Erythroblast (primary cell): ENCODE results near the gene MED13L.

Experiments used
- GATA1 ChIP-seq: IDR thresholded peaks from 2 replicates; pipeline ENCODE4 v1.6.1; 2011; ENCODE audit warnings: low read depth, mild to moderate bottlenecking, control low read depth, low read length, moderate library complexity
- POLR2A ChIP-seq: IDR thresholded peaks from 2 replicates; pipeline ENCODE4 v1.6.1; 2011; ENCODE audit warnings: mild to moderate bottlenecking, low read length

DNA sequence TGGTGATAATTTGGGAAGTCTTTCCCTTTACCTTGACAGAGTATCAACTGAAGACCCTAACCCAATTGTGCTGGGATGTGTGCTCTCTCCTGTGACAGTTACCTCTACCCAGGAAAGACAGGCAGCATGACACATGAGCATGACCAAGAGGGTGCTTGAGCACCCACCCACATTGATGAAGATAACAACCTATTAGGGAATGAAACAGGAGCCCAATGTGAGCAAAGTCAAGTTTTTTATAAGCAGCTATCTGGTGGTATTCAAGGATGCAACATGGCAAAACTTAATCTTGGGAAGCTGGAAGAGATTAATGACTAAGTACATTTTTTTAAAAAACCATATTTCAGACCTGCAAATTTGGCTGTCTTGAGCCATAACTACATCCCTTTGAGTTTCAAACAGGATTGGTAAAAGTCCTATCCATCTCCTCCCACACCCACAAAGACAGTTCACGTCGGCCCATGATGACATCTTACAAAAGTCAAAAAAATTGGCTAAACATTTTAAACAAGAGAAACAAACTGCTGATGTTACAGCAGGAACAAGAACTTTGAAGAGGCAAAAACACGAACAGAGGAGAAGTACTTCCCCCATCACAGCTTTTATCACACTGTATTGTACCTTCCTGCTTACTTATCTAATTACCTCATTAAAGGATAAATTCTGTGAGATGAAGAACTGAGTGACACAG lies 60.3 kb downstream of the MED13L start:
- TF ChIP-seq POLR2A (no peak), GATA1 (no peak)
